Thyroid gland (tissue), 4 donors: ENCODE measurements around the gene OPTN. TPM values are rescaled to one million over a fixed set of nuclear protein-coding genes. Genes with fewer than 3 reads are reported as not detected.
A peak's percentile ranks its signal among the peaks of the same experiment; 100 is the strongest.
"Not testable (repeated sequence)": the region's sequence is repeated elsewhere in the genome, so short reads cannot be mapped to it uniquely, and the experiment has no call there.

ENCODE experiments used
- DNase-seq, 2 donors: peaks; one replicate each; pipeline ENCODE4 v3.0.0-alpha.2; 2019
- H3K27ac ChIP-seq, 3 donors: fragments of 200-600 bp; sonication (generic); 1 replicate in 2 of 3; 2 replicates in 1 of 3; pipeline ENCODE4 v1.5.1; 2016 to 2019; ENCODE audit warnings: mild to moderate bottlenecking in 1 of 3, moderate library complexity in 1 of 3
- H3K27me3 ChIP-seq: fragments of 200-600 bp; sonication (generic); one replicate; pipeline ENCODE4 v1.5.1; 2019
- H3K36me3 ChIP-seq, 2 donors: fragments of 200-600 bp; sonication (generic); one replicate each; pipeline ENCODE4 v1.5.1; 2016 to 2019
- H3K4me1 ChIP-seq, 2 donors: fragments of 200-600 bp; sonication (generic); one replicate each; pipeline ENCODE4 v1.5.1; 2017 to 2019
- H3K4me3 ChIP-seq, 3 donors: fragments of 200-600 bp; sonication (generic); replicated peaks in 1 of 3; 1 replicate in 2 of 3; 2 replicates in 1 of 3; pipeline ENCODE4 v1.5.1; 2016; ENCODE audit warnings: mild to moderate bottlenecking in 1 of 3
- H3K9me3 ChIP-seq: fragments of 200-600 bp; sonication (generic); one replicate; pipeline ENCODE4 v1.5.1; 2017
- CTCF ChIP-seq, 6 experiments: fragments of 200-600 bp in 3 of 6; fragments of 450-650 bp in 3 of 6; sonication (generic) in 3 of 6; IDR thresholded peaks; one replicate each; pipeline ENCODE4 v1.5.1; 2016 to 2019; ENCODE audit warnings: antibody characterized with exemption in 6 of 6, mild to moderate bottlenecking in 2 of 6, inconsistent platforms in 1 of 6, moderate library complexity in 1 of 6
- POLR2A ChIP-seq, 2 donors: fragments of 450-650 bp; IDR thresholded peaks; one replicate each; pipeline ENCODE4 v1.6.1; 2017; ENCODE audit warnings: antibody characterized with exemption in 2 of 2, mild to moderate bottlenecking in 2 of 2, moderate library complexity in 1 of 2
- WGBS, 2 donors: methylation state at CpG; one replicate each; pipeline ENCODE4 v1.1.5; 2017; 5-methylcytosine and 5-hydroxymethylcytosine counted together
- intact Hi-C: fragments of 100-400 bp; cut with DNase I; formaldehyde crosslinking; loops from one replicate; pipeline ENCODE4 v1.15.1; 2023
- total RNA-seq, 4 donors: library from RNA; depleted of rRNA; stranded (reverse); fragments of >200 nt; gene quantifications; one replicate each; pipeline ENCODE4 v1.2.3, GENCODE V29; 2016

The OPTN gene
- total RNA-seq, 4 donors from 2014 or later: 19.9 to 39.5 (median 26.8) TPM

- no peak for DNase-seq
- TF ChIP-seq CTCF (IDR thresholded peaks at IDR 0.05) (no peak), POLR2A (IDR thresholded peaks at IDR 0.05) (no peak)
- H3K4me3 ChIP-seq: no peak overlapping the region
- no peaks in the 10 kb centered on the region for H3K9me3 ChIP-seq
- intact Hi-C loops: no loop called here
- H3K27ac ChIP-seq: no peak overlapping the region
- H3K4me1 ChIP-seq: peaks cover 0 to 6% of the 10 kb centered on the region in 2 donors
- H3K27me3 ChIP-seq: no peaks in the 10 kb centered on the region
- H3K36me3 ChIP-seq: no peaks in the 10 kb centered on the region
These were observed 47.2 kb downstream of the OPTN start for GRCh38 chr10:13147161-13147560.

GRCh38 chr10:13152296-13152695 is 52.3 kb downstream of the OPTN start:
- 67 to 72% methylated on average over 3 of the region's 3 CpGs for WGBS, 2 donors
- intact Hi-C loops: no loop called here
- H3K4me1 ChIP-seq: no peaks in the 10 kb centered on the region

GRCh38 chr10:13155860-13156259 is 55.9 kb downstream of the OPTN start:
- H3K4me1 ChIP-seq, H3K27me3 ChIP-seq, H3K9me3 ChIP-seq, intact Hi-C loops, H3K27ac ChIP-seq, H3K36me3 ChIP-seq, H3K4me3 ChIP-seq, DNase-seq: not testable (repeated sequence)
- WGBS, 2 donors: 92 to 94% methylated on average over 4 of the region's 4 CpGs

More at GRCh38 chr10:13152296-13152695, 52.3 kb downstream of the OPTN start:
- Histone ChIP-seq H3K36me3 (no peaks in the 10 kb centered on the region), H3K4me3 (no peak overlapping the region), H3K27me3 (no peaks in the 10 kb centered on the region), H3K9me3 (no peaks in the 10 kb centered on the region), H3K27ac (no peak overlapping the region)
- DNase-seq: no peak
- TF ChIP-seq CTCF (IDR thresholded peaks at IDR 0.05) (no peak), POLR2A (IDR thresholded peaks at IDR 0.05) (no peak)

- TF ChIP-seq CTCF (IDR thresholded peaks at IDR 0.05): no peak
- TF ChIP-seq POLR2A (IDR thresholded peaks at IDR 0.05): no peak
- 42 to 56% methylated on average over 31 to 32 of the region's 32 CpGs for WGBS, 2 donors
- Histone ChIP-seq H3K4me1 (peaks cover 5 to 12% of the 10 kb centered on the region in 2 donors), H3K36me3 (no peaks in the 10 kb centered on the region), H3K27me3 (no peaks in the 10 kb centered on the region), H3K9me3 (no peaks in the 10 kb centered on the region), H3K27ac (no peak overlapping the region), H3K4me3 (no peak overlapping the region)
- peak; percentile 12 to 18 for DNase-seq
- intact Hi-C loops: no loop called here
These were observed 58.4 kb downstream of the OPTN start for GRCh38 chr10:13158401-13158800.

- intact Hi-C loops: loop anchor here (2.0 kb wide), 1 partner anchor 140 kb away; the partner anchor contains the start of gene PHYH
These were observed 61.2 kb downstream of the OPTN start, which contains the start of gene MCM10 for GRCh38 chr10:13160934-13161856. Gene MCM10 (plus strand): TSS chr10:13161558. CDS start chr10:13164203, 2,645 bp downstream.

More at GRCh38 chr10:13160934-13161856, 61.2 kb downstream of the OPTN start, which contains the start of gene MCM10:
- Histone ChIP-seq H3K4me3 (peak within 1 kb of the TSS in 1 of 3 donors; percentile 23), H3K4me1 (peaks cover 5 to 12% of the 10 kb centered on the region in 2 donors), H3K27me3 (no peaks in the 10 kb centered on the region), H3K9me3 (no peaks in the 10 kb centered on the region), H3K36me3 (no peaks in the 10 kb centered on the region), H3K27ac (no peak within 1 kb of the TSS)
- DNase-seq: peak; percentile 99
- WGBS, 2 donors: 2 to 3% methylated on average over 21 to 33 of the region's 56 CpGs
- TF ChIP-seq POLR2A (IDR thresholded peaks at IDR 0.05) (no peak), CTCF (IDR thresholded peaks at IDR 0.05) (peak; percentile 78 to 94 (median 82))
